ENCODE measurements around the gene OSTN. TPM values are rescaled to one million over a fixed set of nuclear protein-coding genes. Genes with fewer than 3 reads are reported as not detected.

OSTN gene
- total RNA-seq, 1 experiment from 2014 or later: not detected

DNA sequence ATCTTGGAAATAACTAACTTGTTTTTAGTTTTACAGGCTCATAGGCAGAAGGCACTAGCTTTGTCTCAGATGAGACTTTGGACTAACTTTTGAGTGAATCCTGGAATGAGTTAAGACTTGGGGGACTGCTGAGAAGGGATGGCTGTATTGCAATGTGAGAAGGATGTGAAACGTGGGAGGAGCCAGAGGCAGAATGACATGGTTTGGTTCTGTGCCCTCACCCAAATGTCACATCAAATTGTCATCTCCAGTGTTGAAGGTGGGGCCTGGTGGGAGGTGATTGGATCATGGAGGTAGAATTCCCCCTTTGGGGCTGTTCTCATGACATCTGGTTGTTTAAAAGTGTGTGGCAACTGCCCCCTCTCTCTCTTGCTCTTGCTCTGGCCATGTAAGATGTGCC, 101.4 kb downstream of the OSTN start:
- ChIA-PET RAD21 (ENCODE audit: low non-redundant PET in 1 of 2, low total read pairs in 2 of 2, uncharacterized antibody in 2 of 2, unreplicated experiment in 2 of 2) (no interaction called here), CTCF (no interaction called here), POLR2A (no interaction called here)
- Histone ChIP-seq H3K9me3 (ENCODE audit: control insufficient read depth in 1 of 2, insufficient read depth in 1 of 2, low read depth in 1 of 2, low read length in 2 of 2) (no peaks in the 10 kb centered on the region), H3K79me2 (ENCODE audit: insufficient read depth, low read length) (no peaks in the 10 kb centered on the region), H3K27me3 (ENCODE audit: insufficient read depth, low read length) (no peaks in the 10 kb centered on the region), H3K9ac (ENCODE audit: low read length) (no peak overlapping the region), H3K36me3 (ENCODE audit: control insufficient read depth in 1 of 2, insufficient read depth in 2 of 2, low read length in 2 of 2) (no peaks in the 10 kb centered on the region), H2AFZ (ENCODE audit: low read depth, low read length, poor library complexity, severe bottlenecking) (no peak overlapping the region), H4K20me1 (ENCODE audit: insufficient read depth) (no peaks in the 10 kb centered on the region), H3K27ac (ENCODE audit: low read depth, low read length) (no peak overlapping the region), H3K4me1 (ENCODE audit: control insufficient read depth in 1 of 2, insufficient read depth in 2 of 2, low read length in 2 of 2) (no peaks in the 10 kb centered on the region), H3K4me3 (replicated peaks in 1 of 2; ENCODE audit: low read depth in 1 of 2, low read length in 2 of 2) (no peak overlapping the region), H3K4me2 (ENCODE audit: low read length) (no peak overlapping the region), H3K9me2 (ENCODE audit: insufficient read depth) (no peaks in the 10 kb centered on the region)
- TF ChIP-seq ZFX (IDR thresholded peaks at IDR 0.05) (no peak), TCF7L2 (IDR thresholded peaks at IDR 0.05; ENCODE audit: borderline replicate concordance, extremely low read depth, insufficient read depth, insufficient read length) (no peak), FOSL1 (IDR thresholded peaks at IDR 0.05; ENCODE audit: low read depth) (no peak), SP1 (IDR thresholded peaks at IDR 0.05; ENCODE audit: low read depth) (no peak), POLR2A (IDR thresholded peaks at IDR 0.05; ENCODE audit: borderline replicate concordance, extremely low read depth, insufficient read depth, insufficient read length) (no peak), YY1 (IDR thresholded peaks at IDR 0.05; ENCODE audit: extremely low read depth, insufficient replicate concordance, low read depth, low read length) (no peak), ZNF274 (IDR thresholded peaks at IDR 0.05; ENCODE audit: low read depth, low read length) (no peak), RAD21 (IDR thresholded peaks at IDR 0.05; ENCODE audit: low read depth) (no peak), JUND (IDR thresholded peaks at IDR 0.05) (no peak), CEBPB (IDR thresholded peaks at IDR 0.05; ENCODE audit: low read depth) (no peak)
- TF ChIP-seq, protein P1, sequence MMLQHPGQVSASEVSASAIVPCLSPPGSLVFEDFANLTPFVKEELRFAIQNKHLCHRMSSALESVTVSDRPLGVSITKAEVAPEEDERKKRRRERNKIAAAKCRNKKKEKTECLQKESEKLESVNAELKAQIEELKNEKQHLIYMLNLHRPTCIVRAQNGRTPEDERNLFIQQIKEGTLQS (IDR thresholded peaks at IDR 0.05): no peak
- TF ChIP-seq, protein P2, sequence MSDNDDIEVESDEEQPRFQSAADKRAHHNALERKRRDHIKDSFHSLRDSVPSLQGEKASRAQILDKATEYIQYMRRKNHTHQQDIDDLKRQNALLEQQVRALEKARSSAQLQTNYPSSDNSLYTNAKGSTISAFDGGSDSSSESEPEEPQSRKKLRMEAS (IDR thresholded peaks at IDR 0.05): no peak
- TF ChIP-seq, protein P3, sequence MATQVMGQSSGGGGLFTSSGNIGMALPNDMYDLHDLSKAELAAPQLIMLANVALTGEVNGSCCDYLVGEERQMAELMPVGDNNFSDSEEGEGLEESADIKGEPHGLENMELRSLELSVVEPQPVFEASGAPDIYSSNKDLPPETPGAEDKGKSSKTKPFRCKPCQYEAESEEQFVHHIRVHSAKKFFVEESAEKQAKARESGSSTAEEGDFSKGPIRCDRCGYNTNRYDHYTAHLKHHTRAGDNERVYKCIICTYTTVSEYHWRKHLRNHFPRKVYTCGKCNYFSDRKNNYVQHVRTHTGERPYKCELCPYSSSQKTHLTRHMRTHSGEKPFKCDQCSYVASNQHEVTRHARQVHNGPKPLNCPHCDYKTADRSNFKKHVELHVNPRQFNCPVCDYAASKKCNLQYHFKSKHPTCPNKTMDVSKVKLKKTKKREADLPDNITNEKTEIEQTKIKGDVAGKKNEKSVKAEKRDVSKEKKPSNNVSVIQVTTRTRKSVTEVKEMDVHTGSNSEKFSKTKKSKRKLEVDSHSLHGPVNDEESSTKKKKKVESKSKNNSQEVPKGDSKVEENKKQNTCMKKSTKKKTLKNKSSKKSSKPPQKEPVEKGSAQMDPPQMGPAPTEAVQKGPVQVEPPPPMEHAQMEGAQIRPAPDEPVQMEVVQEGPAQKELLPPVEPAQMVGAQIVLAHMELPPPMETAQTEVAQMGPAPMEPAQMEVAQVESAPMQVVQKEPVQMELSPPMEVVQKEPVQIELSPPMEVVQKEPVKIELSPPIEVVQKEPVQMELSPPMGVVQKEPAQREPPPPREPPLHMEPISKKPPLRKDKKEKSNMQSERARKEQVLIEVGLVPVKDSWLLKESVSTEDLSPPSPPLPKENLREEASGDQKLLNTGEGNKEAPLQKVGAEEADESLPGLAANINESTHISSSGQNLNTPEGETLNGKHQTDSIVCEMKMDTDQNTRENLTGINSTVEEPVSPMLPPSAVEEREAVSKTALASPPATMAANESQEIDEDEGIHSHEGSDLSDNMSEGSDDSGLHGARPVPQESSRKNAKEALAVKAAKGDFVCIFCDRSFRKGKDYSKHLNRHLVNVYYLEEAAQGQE (IDR thresholded peaks at IDR 0.05; ENCODE audit: low read depth): no peak
- ATAC-seq: no peak
- no TSS peak for BruUV-seq (replicated peaks)
- no peak for DNase-seq (ENCODE audit: low read depth, low spot score)
- intact Hi-C loops (cut with micrococcal nuclease): no loop called here

Data from HCT116 (cell line).